Astrocyte of the spinal cord (primary cell): ENCODE results near the gene PLA2G6.
A peak's percentile ranks its signal among the peaks of the same experiment; 100 is the strongest.

Experiments used
- DNase-seq: peaks from one replicate; pipeline ENCODE4 v3.0.0; 2011; ENCODE audit warnings: low read depth, low spot score
- H3K4me3 ChIP-seq: 2 replicates; pipeline ENCODE4 v1.5.1; 2011; ENCODE audit warnings: low read depth, mild to moderate bottlenecking, low read length, moderate library complexity
- in situ Hi-C: cut with HindIII; loops from 2 replicates; pipeline ENCODE4 v1.10.0; 2017; ENCODE audit warnings: low sequenced_read_pairs
- TF ChIP-seq, protein P1 (sequence below): IDR thresholded peaks from 2 replicates; pipeline ENCODE4 v1.5.1; 2012; ENCODE audit warnings: low read depth, mild to moderate bottlenecking, low read length, inconsistent platforms

The PLA2G6 gene

GRCh38 chr22:38175206-38176118 lies 6.2 kb downstream of the PLA2G6 start:
- in situ Hi-C loops = loop anchor here (25.0 kb wide), 1 partner anchor 137 kb away; the partner anchor contains the start of gene CSNK1E
- no peak for DNase-seq
- no peak overlapping the region for H3K4me3 ChIP-seq
- TF ChIP-seq, protein P1, sequence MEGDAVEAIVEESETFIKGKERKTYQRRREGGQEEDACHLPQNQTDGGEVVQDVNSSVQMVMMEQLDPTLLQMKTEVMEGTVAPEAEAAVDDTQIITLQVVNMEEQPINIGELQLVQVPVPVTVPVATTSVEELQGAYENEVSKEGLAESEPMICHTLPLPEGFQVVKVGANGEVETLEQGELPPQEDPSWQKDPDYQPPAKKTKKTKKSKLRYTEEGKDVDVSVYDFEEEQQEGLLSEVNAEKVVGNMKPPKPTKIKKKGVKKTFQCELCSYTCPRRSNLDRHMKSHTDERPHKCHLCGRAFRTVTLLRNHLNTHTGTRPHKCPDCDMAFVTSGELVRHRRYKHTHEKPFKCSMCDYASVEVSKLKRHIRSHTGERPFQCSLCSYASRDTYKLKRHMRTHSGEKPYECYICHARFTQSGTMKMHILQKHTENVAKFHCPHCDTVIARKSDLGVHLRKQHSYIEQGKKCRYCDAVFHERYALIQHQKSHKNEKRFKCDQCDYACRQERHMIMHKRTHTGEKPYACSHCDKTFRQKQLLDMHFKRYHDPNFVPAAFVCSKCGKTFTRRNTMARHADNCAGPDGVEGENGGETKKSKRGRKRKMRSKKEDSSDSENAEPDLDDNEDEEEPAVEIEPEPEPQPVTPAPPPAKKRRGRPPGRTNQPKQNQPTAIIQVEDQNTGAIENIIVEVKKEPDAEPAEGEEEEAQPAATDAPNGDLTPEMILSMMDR = no peak

- in situ Hi-C loops = loop anchor here (25.0 kb wide), 1 partner anchor 138 kb away; the partner anchor contains the start of gene CSNK1E
- DNase-seq = no peak
- TF ChIP-seq, protein P1 = no peak
- no peak overlapping the region for H3K4me3 ChIP-seq
Observed at GRCh38 chr22:38174626-38175025, 7.0 kb downstream of the PLA2G6 start.

- H3K4me3 ChIP-seq = no peak overlapping the region
- in situ Hi-C loops = no loop called here
- TF ChIP-seq, protein P1 = no peak
- DNase-seq = no peak
Observed at GRCh38 chr22:38173641-38173906, 8.1 kb downstream of the PLA2G6 start.

DNA sequence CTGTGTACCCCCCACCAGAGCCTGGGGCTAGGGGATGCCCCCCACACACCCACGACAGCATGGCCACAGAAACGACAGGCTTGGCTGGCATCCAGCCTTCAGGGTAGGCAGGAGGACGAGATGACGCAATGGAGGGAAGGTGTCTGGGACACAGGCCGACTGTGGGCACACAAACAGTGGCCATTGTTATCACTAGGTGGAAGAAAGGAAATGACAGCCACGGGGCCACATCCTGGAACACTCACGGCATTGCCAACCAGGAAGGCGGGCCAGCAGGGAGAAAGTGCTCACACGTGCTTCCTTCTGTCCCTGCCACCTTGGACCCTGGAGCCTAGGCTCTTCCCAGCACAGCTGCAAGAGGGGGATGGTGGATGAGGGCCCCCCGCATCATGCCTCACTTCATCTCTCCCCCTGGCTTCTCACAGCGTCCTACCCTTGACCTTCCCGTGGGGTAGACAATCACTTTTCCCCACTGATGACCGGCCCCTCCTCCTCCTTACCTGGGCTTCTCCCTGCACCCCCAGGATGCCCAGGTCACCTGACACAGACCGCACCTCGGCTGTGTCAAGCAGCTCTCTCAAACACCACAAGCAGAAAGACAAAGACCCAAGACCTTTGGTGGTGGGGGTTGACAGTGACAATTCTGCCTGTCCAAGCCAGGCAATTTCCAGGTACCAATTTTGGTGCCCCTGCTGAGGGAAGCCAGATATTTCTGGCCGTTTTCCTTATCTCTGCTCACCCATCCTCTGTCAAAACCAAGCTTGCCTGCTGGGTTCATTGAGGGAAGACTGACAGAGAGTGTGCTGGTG lies 8.6 kb downstream of the PLA2G6 start:
- TF ChIP-seq, protein P1 = no peak
- no peak overlapping the region for H3K4me3 ChIP-seq
- DNase-seq = peak; percentile 52
- in situ Hi-C loops = no loop called here

DNA sequence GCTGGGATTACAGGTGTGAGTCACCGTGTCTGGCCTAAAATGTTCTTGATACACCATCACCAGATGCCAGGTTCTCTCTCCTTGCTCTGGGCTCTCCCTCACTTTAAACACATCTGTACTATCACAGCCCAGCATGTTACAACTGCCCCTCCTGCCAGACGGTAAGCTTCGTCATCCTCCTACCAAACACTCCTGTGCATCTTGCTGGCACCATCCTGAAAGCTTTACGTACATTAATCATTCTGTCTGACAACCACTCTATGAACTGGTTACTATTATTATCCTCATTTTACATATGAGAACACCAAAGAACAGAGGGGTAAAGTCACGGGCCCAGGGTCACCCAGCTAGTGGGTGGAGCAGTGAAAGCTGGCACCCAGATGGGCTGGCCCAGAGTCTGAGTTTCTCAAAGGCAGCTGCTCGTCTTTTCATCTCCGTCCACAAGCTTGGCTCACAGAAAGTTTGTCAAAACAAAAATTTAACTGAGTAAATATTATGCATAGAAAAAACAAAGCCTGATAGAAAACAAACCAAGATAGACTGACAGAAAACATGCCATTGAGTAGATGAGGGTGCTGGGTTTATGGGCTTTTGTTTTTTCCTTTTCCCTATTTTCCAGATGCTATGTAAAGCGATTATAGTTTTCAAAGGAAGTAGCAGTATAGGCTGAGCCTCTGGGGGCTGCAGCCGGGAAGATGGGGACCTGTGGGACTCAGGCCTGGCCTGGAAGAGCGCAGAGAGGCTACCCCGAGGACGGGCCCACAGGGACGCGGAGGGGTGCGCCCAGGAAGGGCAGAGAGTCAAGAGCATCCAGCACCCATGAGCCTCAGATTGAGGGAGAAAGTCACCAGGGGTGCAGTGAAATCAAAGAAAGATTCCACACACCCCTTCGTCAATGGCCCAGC lies 9.5 kb downstream of the PLA2G6 start:
- H3K4me3 ChIP-seq = no peak overlapping the region
- in situ Hi-C loops = no loop called here
- TF ChIP-seq, protein P1 = no peak
- DNase-seq = no peak

- DNase-seq = no peak
- no peak overlapping the region for H3K4me3 ChIP-seq
- in situ Hi-C loops = no loop called here
- TF ChIP-seq, protein P1 = no peak
Observed at GRCh38 chr22:38170469-38170868, 11.2 kb downstream of the PLA2G6 start.
